DMS53 (cell line): ENCODE results near the gene OR6C70.
"Not testable (repeated sequence)": the region's sequence is repeated elsewhere in the genome, so short reads cannot be mapped to it uniquely, and the experiment has no call there.

ENCODE experiments used
- DNase-seq: peaks from one replicate; lab custom pipeline; 2025; lab: John Stamatoyannopoulos, UW

OR6C70 gene

GRCh38 chr12:55470088-55470829, at the start of gene OR6C70:
OR6C70 (minus strand) TSS chr12:55470138; CDS start chr12:55470138, 0 bp downstream.
- DNase-seq: no peak

DNA sequence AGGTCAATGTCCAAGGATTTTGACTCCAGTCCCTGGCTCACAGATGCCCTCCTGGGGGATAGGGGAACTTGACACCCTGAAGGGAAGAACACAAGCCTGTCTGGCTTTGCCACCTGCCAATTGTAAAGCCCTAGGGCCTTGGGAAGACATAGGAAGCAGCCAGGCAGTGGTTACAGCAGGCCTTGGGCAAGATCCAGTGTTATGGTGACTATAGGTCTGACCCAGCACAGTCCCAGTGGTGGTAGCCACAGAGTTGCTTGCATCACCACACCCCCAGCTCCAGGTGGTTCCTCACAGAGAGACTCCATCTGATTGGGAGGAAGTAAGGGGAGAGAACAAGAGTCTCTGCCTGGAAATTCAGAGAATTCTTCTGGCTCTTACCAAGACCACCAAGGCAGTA, 46.5 kb upstream of the OR6C70 start:
- no peak for DNase-seq

GRCh38 chr12:55515696-55516095, 45.8 kb upstream of the OR6C70 start:
- DNase-seq: peak; percentile 45

DNA sequence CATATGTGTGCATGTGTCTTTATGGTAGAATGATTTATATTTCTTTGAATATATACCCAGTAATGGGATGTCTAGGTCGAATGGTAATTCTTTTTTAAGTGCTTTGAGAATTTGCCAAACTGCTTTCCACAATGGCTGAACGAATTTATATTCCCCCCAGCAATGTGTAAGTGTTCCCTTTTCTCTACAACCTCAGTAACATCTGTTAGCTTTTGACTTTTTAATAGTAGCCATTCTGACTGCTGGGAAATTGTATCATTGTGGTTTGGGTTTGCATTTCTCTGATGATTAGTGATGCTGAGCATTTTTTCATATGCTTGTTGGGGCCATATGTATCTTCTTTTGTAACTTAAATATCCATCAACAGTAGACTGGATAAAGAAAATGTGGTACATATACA, 31.7 kb upstream of the OR6C70 start:
- DNase-seq: no peak

- DNase-seq: peak; percentile 72
Observed at GRCh38 chr12:55499810-55500252, 29.9 kb upstream of the OR6C70 start.

GRCh38 chr12:55499231-55499630, 29.3 kb upstream of the OR6C70 start:
- DNase-seq: no peak

GRCh38 chr12:55495490-55495889, 25.6 kb upstream of the OR6C70 start:
- no peak for DNase-seq

GRCh38 chr12:55492078-55492477, 22.1 kb upstream of the OR6C70 start, which contains the start of gene OR6C68:
OR6C68 (plus strand) TSS chr12:55492378; CDS start chr12:55492378, 0 bp downstream.
- no peak for DNase-seq

DNA sequence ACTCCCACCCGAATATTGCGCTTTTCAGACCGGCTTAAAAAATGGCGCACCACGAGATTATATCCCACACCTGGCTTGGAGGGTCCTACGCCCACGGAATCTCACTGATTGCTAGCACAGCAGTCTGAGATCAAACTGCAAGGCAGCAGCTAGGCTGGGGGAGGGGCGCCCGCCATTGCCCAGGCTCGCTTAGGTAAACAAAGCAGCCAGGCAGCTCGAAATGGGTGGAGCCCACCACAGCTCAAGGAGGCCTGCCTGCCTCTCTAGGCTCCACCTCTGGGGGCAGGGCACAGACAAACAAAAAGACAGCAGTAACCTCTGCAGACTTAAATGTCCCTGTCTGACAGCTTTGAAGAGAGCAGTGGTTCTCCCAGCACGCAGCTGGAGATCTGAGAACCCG, 14.3 kb upstream of the OR6C70 start:
- not testable (repeated sequence) for DNase-seq

DNA sequence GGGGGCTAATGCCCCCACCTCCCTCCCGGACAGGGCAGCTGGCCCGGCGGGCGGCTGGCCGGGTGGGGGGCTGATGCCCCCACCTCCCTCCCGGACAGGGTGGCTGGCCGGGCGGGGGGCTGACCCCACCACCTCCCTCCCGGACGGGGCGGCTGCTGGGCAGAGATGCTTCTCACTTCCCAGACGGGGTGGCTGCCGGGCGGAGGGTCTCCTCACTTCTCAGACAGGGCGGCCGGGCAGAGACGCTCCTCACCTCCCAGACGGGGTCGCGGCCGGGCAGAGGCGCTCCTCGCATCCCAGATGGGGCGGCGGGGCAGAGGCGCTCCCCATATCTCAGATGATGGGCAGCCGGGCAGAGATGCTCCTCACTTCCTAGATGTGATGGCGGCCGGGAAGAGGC, 9.2 kb upstream of the OR6C70 start:
- DNase-seq: not testable (repeated sequence)

DNA sequence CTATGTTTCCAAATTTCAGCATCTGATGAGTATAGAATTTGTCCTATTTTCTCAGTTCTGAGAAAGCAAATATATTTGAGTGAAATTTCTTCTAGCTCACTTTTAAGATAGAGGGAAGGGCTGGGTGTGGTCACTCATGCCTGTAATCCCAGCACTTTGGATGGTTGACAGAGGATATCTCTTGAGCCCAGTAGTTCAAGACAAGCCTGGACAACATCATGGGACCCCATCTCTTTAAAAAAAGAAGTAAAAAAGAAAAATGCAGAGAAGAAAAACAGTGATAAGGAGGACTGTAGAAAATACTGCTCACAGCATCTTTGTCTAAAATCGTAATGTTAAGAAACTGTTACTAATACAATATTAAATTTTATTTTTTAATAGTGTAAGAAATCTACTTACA, 2.3 kb upstream of the OR6C70 start:
- DNase-seq: no peak

DNA sequence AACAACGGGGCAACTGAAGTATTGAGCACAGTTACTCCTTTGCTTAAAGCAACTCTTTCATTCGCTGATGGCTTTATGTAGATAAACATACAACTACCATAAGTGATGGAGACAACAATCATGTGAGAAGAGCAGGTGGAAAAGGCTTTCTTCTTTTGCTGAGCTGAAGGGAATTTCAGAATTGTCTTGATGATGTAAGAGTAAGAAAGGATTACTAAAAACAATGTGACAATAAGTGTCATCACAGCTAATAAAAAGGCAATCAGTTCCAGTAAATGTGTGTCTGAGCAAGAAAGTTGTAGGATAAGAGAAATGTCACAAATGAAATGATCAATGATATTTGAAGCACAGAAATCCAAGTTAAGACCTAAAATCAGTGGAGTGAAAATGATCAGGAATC, 647 bp downstream of the OR6C70 start:
- no peak for DNase-seq

GRCh38 chr12:55467836-55468235, 2.1 kb downstream of the OR6C70 start:
- no peak for DNase-seq

DNA sequence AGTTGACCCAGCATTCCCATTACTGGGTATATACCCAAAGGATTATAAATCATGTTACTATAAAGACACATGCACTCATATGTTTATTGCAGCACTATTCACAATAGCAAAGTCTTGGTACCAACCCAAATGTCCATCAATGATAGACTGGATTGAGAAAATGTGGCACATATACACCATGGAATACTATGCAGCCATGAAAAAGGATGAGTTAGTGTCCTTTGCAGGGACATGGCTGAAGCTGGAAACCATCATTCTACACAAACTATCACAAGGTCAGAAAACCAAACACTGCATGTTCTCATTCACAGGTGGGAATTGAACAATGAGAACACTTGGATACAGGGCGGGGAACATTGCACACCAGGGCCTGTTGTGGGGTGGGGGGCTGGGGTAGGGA, 5.0 kb downstream of the OR6C70 start:
- DNase-seq: not testable (repeated sequence)

DNA sequence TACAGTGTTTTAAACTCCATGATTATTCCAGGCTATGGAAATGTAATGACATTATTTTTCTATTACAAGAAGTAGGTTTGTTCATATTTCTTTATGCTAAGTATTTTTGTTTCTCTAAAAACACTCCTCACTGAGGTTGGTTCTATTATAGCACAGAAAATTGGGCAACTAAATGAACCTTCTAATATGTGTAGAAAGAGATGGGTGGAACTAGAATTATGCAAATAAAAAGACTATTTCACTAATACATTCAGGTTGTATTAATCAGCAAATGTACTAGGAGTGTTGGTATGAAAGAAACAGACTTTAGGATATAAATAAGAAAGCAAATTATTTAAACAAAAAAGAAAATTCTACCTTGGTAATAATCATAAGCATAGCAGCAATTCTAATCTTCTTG, 21.1 kb downstream of the OR6C70 start:
- DNase-seq: no peak

DNA sequence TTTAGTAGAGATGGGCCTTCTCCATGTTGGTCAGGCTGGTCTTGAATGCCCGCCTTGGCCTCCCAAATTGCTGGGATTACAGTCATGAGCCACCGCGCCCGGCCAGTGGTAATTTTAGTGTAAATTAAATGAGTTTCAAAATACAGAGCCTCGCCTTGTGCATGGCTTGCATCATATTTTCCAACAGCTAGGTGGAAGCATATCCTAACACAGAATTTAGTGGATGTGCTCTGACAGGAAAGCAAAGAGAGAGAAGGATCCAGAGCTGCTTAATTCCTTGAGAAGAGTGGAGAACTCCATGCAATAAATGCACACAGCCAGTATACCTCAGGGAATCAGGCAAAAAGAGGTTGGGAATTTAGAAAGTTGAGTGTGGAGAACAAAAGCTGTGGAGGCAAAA, 23.6 kb downstream of the OR6C70 start:
- peak; percentile 53 for DNase-seq

- DNase-seq: no peak
Observed at GRCh38 chr12:55445357-55445756, 24.6 kb downstream of the OR6C70 start.

- no peak for DNase-seq
Observed at GRCh38 chr12:55443776-55444175, 26.2 kb downstream of the OR6C70 start, which contains the start of gene OR6C2. OR6C2 (plus strand) TSS chr12:55444076; CDS start chr12:55452214, 8,138 bp downstream.

DNA sequence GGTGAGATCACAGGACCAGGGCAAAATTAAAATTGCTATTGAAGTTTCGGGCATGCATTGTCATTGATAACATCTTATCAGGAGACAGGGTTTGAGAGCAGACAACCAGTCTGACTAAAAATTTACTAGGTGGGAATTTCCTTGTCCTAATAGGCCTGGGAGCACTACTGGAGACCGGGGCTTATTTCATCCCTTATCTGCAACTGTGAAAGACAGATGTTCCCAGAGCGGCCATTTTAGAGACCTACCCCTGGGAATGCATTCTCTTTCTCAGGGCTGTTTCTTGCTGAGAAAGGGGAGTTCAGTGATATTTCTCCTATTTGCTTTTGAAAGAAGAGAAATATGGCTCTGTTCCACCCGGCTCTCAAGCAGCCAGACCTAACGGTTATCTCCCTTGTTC, 28.7 kb downstream of the OR6C70 start:
- not testable (repeated sequence) for DNase-seq

DNA sequence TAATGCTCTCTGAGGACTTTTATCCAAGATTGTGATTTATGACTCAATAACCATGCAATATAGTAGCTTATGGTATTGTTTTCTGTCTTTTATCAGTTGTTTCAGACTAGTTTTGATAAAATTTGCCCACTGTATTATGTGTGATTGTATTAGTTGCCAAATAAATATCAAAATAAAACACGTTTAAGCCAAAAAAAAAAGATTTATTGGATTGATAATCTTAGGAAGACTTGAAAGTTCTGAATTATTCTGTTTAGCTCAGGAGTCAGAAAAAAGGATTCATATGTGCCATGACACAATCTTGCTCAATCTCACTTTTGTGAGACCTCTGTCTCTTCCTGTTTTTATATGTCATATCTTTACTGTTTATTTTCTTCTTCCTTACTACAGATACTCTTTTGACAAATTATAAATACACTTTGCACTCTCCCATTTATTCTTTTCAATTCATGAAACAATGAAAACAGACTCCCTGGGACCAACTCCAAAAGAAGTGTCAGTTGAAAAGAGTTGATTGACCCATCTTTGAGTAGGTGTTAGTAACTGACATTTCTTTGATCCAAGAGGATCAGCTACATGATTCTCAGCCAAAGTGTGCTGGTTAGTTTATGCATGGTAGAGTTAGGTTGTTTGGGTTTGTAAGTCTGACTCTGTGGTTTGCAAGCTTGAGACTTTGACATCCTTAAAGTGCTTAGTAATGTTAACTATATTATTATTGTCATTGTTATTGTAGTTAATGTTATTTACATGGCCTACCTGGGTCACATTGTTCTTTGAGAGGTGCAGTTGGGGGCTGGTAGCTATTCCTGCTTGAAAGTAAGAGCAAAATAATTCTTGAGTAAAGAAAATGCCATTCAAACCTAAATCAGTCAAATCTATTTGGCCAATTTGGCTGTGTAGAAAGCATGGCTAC, 41.4 kb downstream of the OR6C70 start:
- DNase-seq: no peak

DNA sequence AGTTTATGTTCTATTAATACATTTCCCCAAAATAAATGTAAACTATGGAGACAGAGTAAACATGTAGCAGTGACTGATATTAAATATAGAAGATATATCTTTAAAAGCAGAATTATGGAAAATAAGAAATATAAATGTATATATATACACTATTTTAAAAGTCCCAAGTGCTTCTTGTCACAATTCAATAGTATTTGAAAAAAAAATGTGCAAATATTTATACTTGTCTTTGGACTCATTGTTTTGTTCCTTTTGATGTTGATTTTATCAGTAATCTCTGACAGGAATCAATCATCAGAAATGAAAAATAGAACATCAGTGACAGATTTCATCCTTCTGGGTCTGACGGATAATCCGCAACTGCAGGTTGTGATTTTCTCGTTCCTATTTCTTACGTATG, 44.0 kb downstream of the OR6C70 start, which contains the start of gene OR6C76:
Gene OR6C76, plus strand, starts transcription at position 301 of the 400 bp plus-strand sequence. Its CDS starts 0 bp downstream, at position 301.
- DNase-seq: no peak

DNA sequence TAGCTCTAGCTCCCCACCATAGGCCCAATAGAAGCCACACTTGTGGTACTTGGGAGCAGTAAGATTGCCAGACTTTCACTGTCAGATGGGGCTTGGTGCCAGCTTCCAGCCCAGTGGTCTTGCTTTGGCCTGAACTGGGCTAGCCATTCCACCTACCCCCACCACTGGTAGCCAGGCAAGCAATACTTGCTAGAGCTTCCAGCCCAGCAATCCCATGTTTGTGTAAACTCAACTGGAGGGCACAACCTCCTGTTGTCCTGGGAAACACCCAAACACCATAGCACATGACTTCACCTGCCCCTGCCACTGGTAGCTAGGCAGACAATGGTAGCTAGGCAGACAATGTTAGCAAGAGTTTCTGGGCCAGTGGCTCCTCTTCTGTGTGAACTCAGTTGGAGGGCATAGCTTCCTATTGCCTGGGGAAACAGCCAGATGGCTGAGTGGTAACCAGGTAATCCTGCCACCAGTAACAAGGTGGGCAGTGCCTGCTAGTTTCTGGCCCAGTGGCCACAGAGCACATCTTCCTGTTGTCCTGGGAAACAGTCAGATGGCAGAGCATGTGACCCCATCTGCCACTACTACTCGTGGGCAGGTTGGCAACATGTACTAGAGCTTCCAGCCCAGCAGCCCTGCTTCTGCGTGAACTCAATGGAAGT, 49.5 kb downstream of the OR6C70 start:
- DNase-seq: peak; percentile 52
